ENCODE data around the gene CA10.

GRCh38 chr17:51587516-51587915, 571.0 kb downstream of the CA10 start:
- TF ChIP-seq EZH2 (IDR thresholded peaks at IDR 0.05; ENCODE audit: insufficient read depth, poor library complexity, severe bottlenecking) (no peak), EZH2phosphoT487 (IDR thresholded peaks at IDR 0.05; ENCODE audit: insufficient read depth, low read depth) (no peak)
